Transverse colon (tissue), 4 donors: ENCODE results near the gene NUP214. TPM values are rescaled to one million over a fixed set of nuclear protein-coding genes. Genes with fewer than 3 reads are reported as not detected.
A peak's percentile ranks its signal among the peaks of the same experiment; 100 is the strongest.

ENCODE experiments used
- DNase-seq: peaks from one replicate; pipeline ENCODE4 v3.0.0-alpha.2; 2019
- H3K27ac ChIP-seq, 4 donors: fragments of 200-600 bp; sonication (generic); 2 replicates each; pipeline ENCODE4 v1.5.1; 2016 to 2018; ENCODE audit warnings: inconsistent platforms in 4 of 4
- H3K27me3 ChIP-seq: fragments of 200-600 bp; sonication (generic); 2 replicates; pipeline ENCODE4 v1.5.1; 2017; ENCODE audit warnings: inconsistent platforms
- H3K36me3 ChIP-seq, 4 donors: fragments of 200-600 bp; sonication (generic); 2 replicates each; pipeline ENCODE4 v1.5.1; 2017 to 2019; ENCODE audit warnings: inconsistent platforms in 4 of 4
- H3K4me1 ChIP-seq, 4 donors: fragments of 200-600 bp; sonication (generic); 2 replicates each; pipeline ENCODE4 v1.5.1; 2017 to 2020; ENCODE audit warnings: inconsistent platforms in 4 of 4
- H3K4me3 ChIP-seq, 4 donors: fragments of 200-600 bp; sonication (generic); 1 replicate in 1 of 4; 2 replicates in 3 of 4; pipeline versions ENCODE4 v1.5.1 to v1.6.1; 2017 to 2019; ENCODE audit warnings: inconsistent platforms in 4 of 4
- H3K9me3 ChIP-seq, 2 donors: fragments of 200-600 bp; sonication (generic); 2 replicates each; pipeline ENCODE4 v1.5.1; 2017 to 2019; ENCODE audit warnings: inconsistent platforms in 2 of 2
- CTCF ChIP-seq, 5 experiments: fragments of 200-600 bp in 3 of 5; fragments of 450-650 bp in 2 of 5; sonication (generic) in 3 of 5; IDR thresholded peaks; 1 replicate in 2 of 5; 2 replicates in 3 of 5; pipeline ENCODE4 v1.5.1; 2016 to 2017; ENCODE audit warnings: antibody characterized with exemption in 5 of 5, inconsistent platforms in 3 of 5, mild to moderate bottlenecking in 2 of 5, moderate library complexity in 1 of 5
- EP300 ChIP-seq: sonication (generic); formaldehyde crosslinking; IDR thresholded peaks from one replicate; pipeline ENCODE4 v1.6.1; 2017; ENCODE audit warnings: antibody characterized with exemption, low read depth
- POLR2A ChIP-seq: fragments of 450-650 bp; IDR thresholded peaks from one replicate; pipeline ENCODE4 v1.6.1; 2016; ENCODE audit warnings: antibody characterized with exemption, mild to moderate bottlenecking, moderate library complexity
- POLR2AphosphoS5 ChIP-seq, 3 donors: sonication (generic); formaldehyde crosslinking; IDR thresholded peaks; one replicate each; pipeline ENCODE4 v1.6.1; 2016; ENCODE audit warnings: antibody characterized with exemption in 3 of 3
- whole genome bisulfite sequencing, 2 donors: methylation state at CpG; one replicate each; pipeline ENCODE4 v1.1.5; 2018; ENCODE audit warnings: low coverage in 1 of 2; 5-methylcytosine and 5-hydroxymethylcytosine counted together
- in situ Hi-C, 4 donors: fragments of 200-750 bp; cut with MboI; loops; one replicate each; pipeline versions ENCODE4 v1.15.0 to v1.15.1; 2017; ENCODE audit warnings: low sequenced_read_pairs in 3 of 4, low pct_ligation_motif_present in 1 of 4, low pct_unique_long_range_greater_than_20kb in 1 of 4
- intact Hi-C: fragments of 100-400 bp; cut with DNase I; formaldehyde crosslinking; loops from one replicate; pipeline ENCODE4 v1.15.1; 2023; ENCODE audit warnings: low total_unique reads
- total RNA-seq, 4 donors: library from RNA; depleted of rRNA; stranded (reverse); fragments of >200 nt; gene quantifications; one replicate each; pipeline ENCODE4 v1.1.0, GENCODE V29; 2016

The NUP214 gene
- total RNA-seq, 4 donors from 2014 or later, result 48.3 to 152 (median 85.9) TPM

DNA sequence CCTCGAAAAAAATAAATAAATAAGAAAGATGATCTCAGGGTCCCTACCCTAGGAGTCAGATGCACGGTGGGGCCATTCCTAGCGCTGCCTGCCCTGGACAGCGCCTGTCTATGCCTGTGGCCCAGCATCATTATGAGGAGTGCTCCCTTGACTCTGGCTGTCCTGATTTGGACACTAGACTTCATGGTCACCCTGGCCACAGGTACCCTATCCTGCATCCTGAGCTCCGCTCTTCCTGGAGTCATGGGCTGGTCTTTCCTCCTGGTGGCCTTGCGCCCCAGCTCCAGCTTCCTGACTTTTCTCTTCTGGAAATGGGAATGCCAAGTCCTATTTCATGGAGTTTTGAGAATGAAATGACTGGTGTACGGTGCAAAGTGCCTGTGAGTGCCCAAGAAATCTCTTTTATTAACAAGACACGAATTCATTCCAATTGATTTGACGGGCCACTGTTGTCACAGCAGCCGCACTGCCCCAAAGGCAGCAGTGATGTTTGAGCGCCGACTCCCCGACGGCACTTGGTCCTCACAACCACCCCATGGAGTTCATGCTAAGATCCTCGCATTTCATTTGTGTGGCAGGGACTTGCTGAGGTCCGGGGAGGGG lies 29.6 kb upstream of the NUP214 start:
- Histone ChIP-seq H3K27ac (no peak overlapping the region), H3K9me3 (no peaks in the 10 kb centered on the region), H3K4me1 (peaks cover 0 to 16% (median 10%) of the 10 kb centered on the region in 4 donors), H3K36me3 (no peaks in the 10 kb centered on the region), H3K4me3 (peak overlapping the region in 3 of 4 donors; percentile 35 to 62 (median 43)), H3K27me3 (peaks cover 51% of the 10 kb centered on the region)
- in situ Hi-C loops (no loop called here), intact Hi-C loops (no loop called here)
- WGBS, 2 donors, result 35% methylated on average over 16 of the region's 16 CpGs; no CpG with 5 or more reads in 1 of the 2 donors
- no peak for TF ChIP-seq EP300
- no peak for TF ChIP-seq POLR2AphosphoS5 (IDR thresholded peaks at IDR 0.05)
- no peak for TF ChIP-seq POLR2A
- TF ChIP-seq CTCF (IDR thresholded peaks at IDR 0.05), result no peak
- DNase-seq, result no peak

GRCh38 chr9:131096269-131097125 lies 28.9 kb upstream of the NUP214 start, which contains the start of gene AIF1L:
Gene AIF1L, plus strand, starts transcription at chr9:131096531. Its CDS starts 99 bp downstream, at chr9:131096630.
- intact Hi-C loops, result no loop called here
- Histone ChIP-seq H3K27ac (no peak within 1 kb of the TSS), H3K27me3 (peaks cover 51% of the 10 kb centered on the region), H3K36me3 (no peaks in the 10 kb centered on the region), H3K4me3 (peak within 1 kb of the TSS; percentile 13 to 62 (median 39)), H3K9me3 (no peaks in the 10 kb centered on the region), H3K4me1 (peaks cover 0 to 16% (median 10%) of the 10 kb centered on the region in 4 donors)
- TF ChIP-seq POLR2AphosphoS5 (IDR thresholded peaks at IDR 0.05) (no peak), CTCF (IDR thresholded peaks at IDR 0.05) (peak in 1 of 5 experiments; percentile 12), EP300 (no peak)
- DNase-seq, result no peak
- in situ Hi-C loops, result no loop called here
- WGBS, 2 donors, result 3% methylated on average over 51 of the region's 99 CpGs; no CpG with 5 or more reads in 1 of the 2 donors

DNA sequence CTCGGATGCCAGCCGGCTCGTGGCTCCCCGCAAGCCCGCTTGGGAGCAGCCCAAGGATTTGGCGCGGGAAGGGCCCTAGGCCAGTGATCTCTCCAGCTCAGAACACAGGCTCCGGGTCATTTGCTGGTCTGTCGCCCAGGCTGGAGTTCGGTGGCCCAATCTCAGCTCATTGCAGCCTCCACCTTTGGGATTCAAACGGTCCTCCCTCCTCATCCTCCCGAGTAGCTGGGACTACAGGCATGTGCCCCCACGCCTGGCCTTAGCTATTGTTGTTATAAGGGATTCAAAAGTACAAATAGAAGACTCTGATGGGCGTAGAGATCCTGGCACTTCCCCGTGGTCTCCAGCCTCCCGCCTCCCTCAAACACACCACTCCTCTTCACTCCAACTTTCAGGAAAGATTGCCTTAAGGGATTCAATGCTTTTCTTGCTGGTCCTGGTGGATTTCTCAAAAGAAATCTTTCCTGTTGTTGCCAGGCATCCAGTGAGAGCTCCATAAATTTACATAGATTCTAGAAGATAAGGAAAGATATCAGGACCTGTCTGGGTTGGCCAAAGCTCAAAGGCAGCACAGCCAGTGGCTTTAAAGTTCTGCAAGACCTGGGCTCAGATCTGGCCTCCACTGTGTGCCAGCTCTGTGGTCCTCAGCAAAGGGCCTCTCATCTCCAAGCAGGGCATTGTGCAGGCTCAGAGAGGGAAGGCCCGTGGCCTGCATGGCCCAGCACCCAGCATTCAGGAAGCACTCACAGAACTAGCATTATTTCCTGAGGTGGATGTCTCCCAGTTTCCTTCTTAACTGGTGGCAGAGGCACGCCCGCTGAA lies 28.0 kb upstream of the NUP214 start:
- intact Hi-C loops (no loop called here), in situ Hi-C loops (no loop called here)
- peaks cover 0 to 16% (median 10%) of the 10 kb centered on the region in 4 donors for H3K4me1 ChIP-seq
- no peak for TF ChIP-seq EP300
- TF ChIP-seq POLR2AphosphoS5 (IDR thresholded peaks at IDR 0.05), result no peak
- no peak for TF ChIP-seq CTCF (IDR thresholded peaks at IDR 0.05)
- no peak for TF ChIP-seq POLR2A
- H3K27me3 ChIP-seq, result peaks cover 51% of the 10 kb centered on the region
- no peak overlapping the region for H3K27ac ChIP-seq
- no peaks in the 10 kb centered on the region for H3K36me3 ChIP-seq
- H3K9me3 ChIP-seq, result no peaks in the 10 kb centered on the region
- peak overlapping the region; percentile 13 to 62 (median 39) for H3K4me3 ChIP-seq
- 40 to 52% methylated on average over 2 to 17 of the region's 19 CpGs for WGBS, 2 donors
- no peak for DNase-seq

DNA sequence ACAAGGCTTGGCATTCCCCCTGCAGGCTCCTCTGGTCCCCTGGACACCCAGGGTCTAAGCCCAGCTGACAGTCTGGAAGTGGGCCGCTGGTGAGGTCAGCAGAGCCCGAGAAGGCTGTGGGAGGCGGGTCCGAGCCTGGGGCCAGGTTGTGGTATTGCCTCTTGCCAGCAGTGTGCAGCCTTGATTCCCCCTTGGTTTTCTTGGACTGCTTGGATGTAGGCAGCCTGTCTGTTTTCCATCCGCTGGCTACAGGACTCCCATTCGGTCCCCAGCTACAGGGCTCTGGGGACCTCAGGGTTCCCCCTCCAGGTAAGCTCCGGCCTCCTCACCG lies 27.5 kb upstream of the NUP214 start:
- H3K27ac ChIP-seq, result no peak overlapping the region
- TF ChIP-seq POLR2AphosphoS5 (IDR thresholded peaks at IDR 0.05) (no peak), EP300 (no peak), POLR2A (no peak)
- 95% methylated on average over 4 of the region's 8 CpGs; no CpG with 5 or more reads in 1 of the 2 donors for WGBS, 2 donors
- in situ Hi-C loops, result no loop called here
- peaks cover 51% of the 10 kb centered on the region for H3K27me3 ChIP-seq
- intact Hi-C loops, result no loop called here
- peaks cover 0 to 16% (median 10%) of the 10 kb centered on the region in 4 donors for H3K4me1 ChIP-seq
- no peak overlapping the region for H3K4me3 ChIP-seq
- H3K9me3 ChIP-seq, result no peaks in the 10 kb centered on the region
- H3K36me3 ChIP-seq, result no peaks in the 10 kb centered on the region
- no peak for DNase-seq
